ENCODE measurements around the gene TRAK2.

GRCh38 chr2:201362396-201362795, 88.9 kb downstream of the TRAK2 start:
- TF ChIP-seq CTCF (IDR thresholded peaks at IDR 0.05) (no peak), POLR2A (IDR thresholded peaks at IDR 0.05) (no peak)

Data from tibial nerve (tissue), 3 donors.